Right kidney (tissue), 1 donor: ENCODE data around the gene CCL24.
A peak's percentile ranks its signal among the peaks of the same experiment; 100 is the strongest.
"Not testable (repeated sequence)": the region's sequence is repeated elsewhere in the genome, so short reads cannot be mapped to it uniquely, and the experiment has no call there.

Experiments
- DNase-seq: peaks from one replicate; pipeline ENCODE4 v3.0.0-alpha.2; 2016

Gene CCL24

GRCh38 chr7:75780647-75781273, 32.8 kb downstream of the CCL24 start:
- DNase-seq, result not testable (repeated sequence)

GRCh38 chr7:75779516-75779915, 34.1 kb downstream of the CCL24 start:
- DNase-seq, result not testable (repeated sequence)

- not testable (repeated sequence) for DNase-seq
Observed at GRCh38 chr7:75779035-75779434, 34.6 kb downstream of the CCL24 start.

GRCh38 chr7:75776295-75776971, 37.2 kb downstream of the CCL24 start:
- DNase-seq, result no peak

- not testable (repeated sequence) for DNase-seq
Observed at GRCh38 chr7:75773958-75774357, 39.6 kb downstream of the CCL24 start.

GRCh38 chr7:75772081-75773077, 41.2 kb downstream of the CCL24 start, which contains the start of gene CCL26:
TSS of gene CCL26 (minus strand) at chr7:75772211. CDS start at chr7:75772176, 35 bp downstream.
- no peak for DNase-seq

GRCh38 chr7:75771224-75771623, 42.4 kb downstream of the CCL24 start:
- no peak for DNase-seq

- peak; percentile 26 for DNase-seq
Observed at GRCh38 chr7:75762350-75762917, 51.2 kb downstream of the CCL24 start.

GRCh38 chr7:75761801-75762200, 51.8 kb downstream of the CCL24 start:
- DNase-seq, result not testable (repeated sequence)
